A549 (cell line): ENCODE data around the gene SIRPD. TPM values are rescaled to one million over a fixed set of nuclear protein-coding genes. Genes with fewer than 3 reads are reported as not detected.
A peak's percentile ranks its signal among the peaks of the same experiment; 100 is the strongest.

ENCODE experiments used
- ATAC-seq, 2 experiments: fragments of 200-7000 bp in 1 of 2; fragments of >200 bp in 1 of 2; cut with Nextera tagmentation in 1 of 2; cut with Tn5 transposase in 1 of 2; 3 replicates each; pipeline versions ENCODE4 v1.8.0 to v1.9.1; 2018 to 2020; ENCODE audit warnings: mild to moderate bottlenecking in 1 of 2, moderate library complexity in 1 of 2
- CTCF ChIA-PET: fragments of 300-600 bp; sonication (Branson Sonifier 250); formaldehyde crosslinking; extraction: SDS; loops from one replicate; lab custom pipeline; 2021; ENCODE audit warnings: antibody characterized with exemption, inconsistent platforms; lab: Yijun Ruan, JAX
- POLR2A ChIA-PET: fragments of 350-600 bp; formaldehyde crosslinking; extraction: SDS; loops from one replicate; lab custom pipeline; 2021; ENCODE audit warnings: antibody characterized with exemption, inconsistent platforms; lab: Yijun Ruan, JAX
- DNase-seq, 2 experiments: peaks; one replicate each; pipeline versions ENCODE4 v3.0.0 to v3.0.0-alpha.2; 2011 to 2016; ENCODE audit warnings: low read depth in 1 of 2, low spot score in 1 of 2
- FAIRE-seq: peaks from 2 replicates; lab custom pipeline; 2011; peaks lifted over from hg19 to GRCh38; lab: Jason Lieb, UNC
- H3K27ac ChIP-seq, 2 experiments: fragments of >200 bp; sonication (Bioruptor Twin); formaldehyde crosslinking; 3 replicates each; pipeline ENCODE4 v1.5.1; 2016 to 2017
- H3K4me1 ChIP-seq: fragments of >200 bp; sonication (Bioruptor Twin); formaldehyde crosslinking; 3 replicates; pipeline ENCODE4 v1.6.1; 2016
- H3K4me2 ChIP-seq: fragments of >200 bp; sonication (Bioruptor Twin); formaldehyde crosslinking; 3 replicates; pipeline ENCODE4 v1.6.1; 2016
- H3K4me3 ChIP-seq: fragments of >200 bp; sonication (Bioruptor Twin); formaldehyde crosslinking; 3 replicates; pipeline ENCODE4 v1.5.1; 2016
- H3K9me3 ChIP-seq: fragments of >200 bp; sonication (Bioruptor Twin); formaldehyde crosslinking; 3 replicates; pipeline ENCODE4 v1.6.1; 2016
- BCL3 ChIP-seq: fragments of >200 bp; sonication (Bioruptor Twin); formaldehyde crosslinking; IDR thresholded peaks from 3 replicates; pipeline ENCODE4 v1.6.1; 2016
- CHD2 ChIP-seq: fragments of 150-350 bp; IDR thresholded peaks from 2 replicates; pipeline ENCODE4 v1.6.1; 2014; ENCODE audit warnings: low read length; ENCODE audit not compliant: partially characterized antibody
- EP300 ChIP-seq, 2 experiments: fragments of >200 bp; sonication (Bioruptor Twin); formaldehyde crosslinking; IDR thresholded peaks; 2 replicates in 1 of 2; 3 replicates in 1 of 2; pipeline ENCODE4 v1.6.1; 2016 to 2017
- FOSB ChIP-seq: fragments of 250-450 bp; sonication (Bioruptor Pico); IDR thresholded peaks from 2 replicates; pipeline ENCODE4 v1.5.0; 2020; ENCODE audit warnings: mild to moderate bottlenecking, moderate library complexity
- HES2 ChIP-seq: fragments of >200 bp; sonication (Bioruptor Twin); formaldehyde crosslinking; IDR thresholded peaks from 2 replicates; pipeline ENCODE4 v1.6.1; 2016
- HOXA7 ChIP-seq: fragments of 250-450 bp; sonication (Bioruptor Pico); IDR thresholded peaks from 2 replicates; pipeline ENCODE4 v1.5.0; 2020; ENCODE audit warnings: mild to moderate bottlenecking, moderate library complexity
- JUNB ChIP-seq: fragments of >200 bp; sonication (Bioruptor Twin); formaldehyde crosslinking; IDR thresholded peaks from 2 replicates; pipeline ENCODE4 v1.6.1; 2016
- MAFK ChIP-seq: fragments of 450-650 bp; IDR thresholded peaks from 2 replicates; pipeline ENCODE4 v1.6.1; 2014; ENCODE audit not compliant: partially characterized antibody
- NR3C1 ChIP-seq: fragments of >200 bp; sonication (Bioruptor Twin); formaldehyde crosslinking; IDR thresholded peaks from 3 replicates; pipeline ENCODE4 v1.6.1; 2017
- RAD21 ChIP-seq, 2 experiments: fragments of >200 bp in 1 of 2; sonication (Bioruptor Twin) in 1 of 2; formaldehyde crosslinking in 1 of 2; IDR thresholded peaks in 1 of 2; conservative IDR thresholded peaks in 1 of 2; 2 replicates in 1 of 2; 3 replicates in 1 of 2; pipeline ENCODE4 v1.6.1; 2012 to 2018; ENCODE audit warnings: inconsistent platforms in 1 of 2
- RARB ChIP-seq: fragments of 250-450 bp; sonication (Bioruptor Pico); IDR thresholded peaks from 2 replicates; pipeline ENCODE4 v1.8.0; 2021; ENCODE audit warnings: mild to moderate bottlenecking, moderate library complexity
- RNF2 ChIP-seq: fragments of 200-600 bp; sonication (generic); IDR thresholded peaks from 2 replicates; pipeline ENCODE4 v1.6.1; 2016; ENCODE audit warnings: low read depth, mild to moderate bottlenecking, antibody characterized with exemption, moderate library complexity, borderline replicate concordance
- SMC3 ChIP-seq: fragments of >200 bp; sonication (Bioruptor Twin); formaldehyde crosslinking; IDR thresholded peaks from 3 replicates; pipeline ENCODE4 v1.6.1; 2018; ENCODE audit warnings: inconsistent platforms
- TP53 ChIP-seq: fragments of 250-450 bp; sonication (Bioruptor Pico); IDR thresholded peaks from 2 replicates; pipeline ENCODE4 v1.5.0; 2021; ENCODE audit warnings: mild to moderate bottlenecking, moderate library complexity
- USF2 ChIP-seq: fragments of 450-650 bp; IDR thresholded peaks from 2 replicates; pipeline ENCODE4 v1.6.1; 2014; ENCODE audit warnings: antibody characterized with exemption
- ZC3H11A ChIP-seq: fragments of 450-650 bp; IDR thresholded peaks from 2 replicates; pipeline ENCODE4 v1.6.1; 2014; ENCODE audit warnings: antibody characterized with exemption, mild to moderate bottlenecking
- WGBS: methylation state at CpG from one replicate; pipeline ENCODE4 v1.1.6; 2017; ENCODE audit errors: missing lambda C conversion rate; 5-methylcytosine and 5-hydroxymethylcytosine counted together
- polyA plus RNA-seq, 4 experiments: library from polyadenylated mRNA; depleted of rRNA in 3 of 4; stranded (reverse); fragments of >200 nt; fragmentation: RNase III in 1 of 4; extraction: RNeasy Plus Mini Kit Qiagen cat#74134 plus additional on column Dnase treatment in 1 of 4; gene quantifications; 2 replicates in 3 of 4; 3 replicates in 1 of 4; pipeline ENCODE4 v1.2.3, GENCODE V29; 2011 to 2017
- TF ChIP-seq, protein P1 (sequence below): fragments of 250-450 bp; sonication (Bioruptor Pico); IDR thresholded peaks from 2 replicates; pipeline ENCODE4 v1.5.0; 2021; ENCODE audit warnings: mild to moderate bottlenecking, moderate library complexity, borderline replicate concordance

The SIRPD gene
- polyA plus RNA-seq, 2 of the 4 experiments (the other 2 are of a cell fraction): not detected

GRCh38 chr20:1507276-1507675 is 50.2 kb downstream of the SIRPD start:
- no peak for FAIRE-seq
- ChIA-PET POLR2A (no interaction called here), CTCF (interaction anchor here (1.2 to 9.9 kb wide), 9 partner anchors 12 to 665 kb away, joined by 3 to 306 read pairs (median 4); partner anchors contain the start of gene NSFL1C)
- no peak for ATAC-seq
- no peak overlapping the region for H3K27ac ChIP-seq
- no peak overlapping the region for H3K4me3 ChIP-seq
- H3K9me3 ChIP-seq: peaks cover 8% of the 10 kb centered on the region; the same call in 1 of the 3 replicates
- no peak for DNase-seq
- no peak overlapping the region for H3K4me2 ChIP-seq
- TF ChIP-seq, protein P1, sequence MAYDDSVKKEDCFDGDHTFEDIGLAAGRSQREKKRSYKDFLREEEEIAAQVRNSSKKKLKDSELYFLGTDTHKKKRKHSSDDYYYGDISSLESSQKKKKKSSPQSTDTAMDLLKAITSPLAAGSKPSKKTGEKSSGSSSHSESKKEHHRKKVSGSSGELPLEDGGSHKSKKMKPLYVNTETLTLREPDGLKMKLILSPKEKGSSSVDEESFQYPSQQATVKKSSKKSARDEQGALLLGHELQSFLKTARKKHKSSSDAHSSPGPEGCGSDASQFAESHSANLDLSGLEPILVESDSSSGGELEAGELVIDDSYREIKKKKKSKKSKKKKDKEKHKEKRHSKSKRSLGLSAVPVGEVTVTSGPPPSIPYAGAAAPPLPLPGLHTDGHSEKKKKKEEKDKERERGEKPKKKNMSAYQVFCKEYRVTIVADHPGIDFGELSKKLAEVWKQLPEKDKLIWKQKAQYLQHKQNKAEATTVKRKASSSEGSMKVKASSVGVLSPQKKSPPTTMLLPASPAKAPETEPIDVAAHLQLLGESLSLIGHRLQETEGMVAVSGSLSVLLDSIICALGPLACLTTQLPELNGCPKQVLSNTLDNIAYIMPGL (CRISPR knock-in tag): no peak
- TF ChIP-seq SMC3: no peak
- no peak for TF ChIP-seq NR3C1
- TF ChIP-seq RARB (CRISPR knock-in tag): no peak
- TF ChIP-seq HOXA7 (CRISPR knock-in tag): no peak
- TF ChIP-seq ZC3H11A: no peak
- no peak for TF ChIP-seq RNF2
- no peak for TF ChIP-seq TP53
- no peak for TF ChIP-seq FOSB (CRISPR knock-in tag)
- no peak for TF ChIP-seq BCL3
- no peak for TF ChIP-seq USF2
- TF ChIP-seq MAFK: no peak
- TF ChIP-seq RAD21 (conservative IDR thresholded peaks at IDR 0.05 in 1 of 2, IDR thresholded peaks at IDR 0.05 in 1 of 2): no peak
- TF ChIP-seq EP300 (IDR thresholded peaks at IDR 0.05): no peak
- 34% methylated on average over 3 of the region's 3 CpGs for WGBS
- H3K4me1 ChIP-seq: peaks cover 9% of the 10 kb centered on the region; the same call in 1 of the 3 replicates

DNA sequence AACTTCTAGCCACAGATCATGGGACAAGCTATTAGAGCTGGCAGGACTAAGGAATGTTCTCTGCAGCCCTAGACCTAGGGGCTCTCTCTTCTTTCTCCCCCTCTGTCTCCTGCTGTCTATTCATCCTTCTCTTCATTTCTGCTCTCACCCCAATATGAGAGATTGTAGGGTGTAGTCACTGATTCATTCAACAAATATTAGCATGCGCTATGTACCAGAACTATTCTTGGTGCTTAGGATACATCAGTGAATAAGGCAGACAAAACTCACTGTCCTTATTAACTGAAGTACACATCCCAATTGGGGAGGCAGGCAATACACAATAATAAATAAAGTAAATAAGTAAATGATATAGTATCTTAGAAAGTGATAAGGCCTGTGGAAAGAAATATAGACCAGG is 51.6 kb downstream of the SIRPD start:
- ATAC-seq: no peak
- Histone ChIP-seq H3K4me2 (0 out of 3 replicates have a peak overlapping the region, but pooled peaks have one; percentile 14), H3K4me1 (peaks cover 9% of the 10 kb centered on the region; the same call in 1 of the 3 replicates), H3K27ac (no peak overlapping the region), H3K4me3 (no peak overlapping the region), H3K9me3 (peaks cover 8% of the 10 kb centered on the region; the same call in 1 of the 3 replicates)
- CTCF ChIA-PET: interaction anchor here (0.8 to 9.9 kb wide), 9 partner anchors 9 to 271 kb away, joined by 3 to 306 read pairs (median 5); partner anchors contain the start of genes NSFL1C and SIRPB2
- no peak for DNase-seq
- WGBS: 38% methylated on average over 1 of the region's 1 CpG
- FAIRE-seq: no peak
- no peak for TF ChIP-seq HES2
- POLR2A ChIA-PET: no interaction called here

- Histone ChIP-seq H3K27ac (no peak overlapping the region), H3K4me2 (0 out of 3 replicates have a peak overlapping the region, but pooled peaks have one; percentile 14), H3K4me1 (peaks cover 9% of the 10 kb centered on the region; the same call in 1 of the 3 replicates), H3K9me3 (peaks cover 8% of the 10 kb centered on the region; the same call in 1 of the 3 replicates), H3K4me3 (no peak overlapping the region)
- CTCF ChIA-PET: interaction anchor here (1.1 to 9.9 kb wide), 12 partner anchors 10 to 365 kb away, joined by 3 to 306 read pairs (median 32); partner anchors contain the start of genes NSFL1C and SIRPB2
- FAIRE-seq (no peak), ATAC-seq (no peak), DNase-seq (peak in 1 of 2 experiments; percentile 14)
- 39% methylated on average over 3 of the region's 3 CpGs for WGBS
- POLR2A ChIA-PET: no interaction called here
- TF ChIP-seq HES2 (no peak), JUNB (no peak), RARB (CRISPR knock-in tag) (no peak), CHD2 (no peak)
Measured at GRCh38 chr20:1505361-1505760, 52.1 kb downstream of the SIRPD start.
